Measurements from ENCODE around the gene ANKH. TPM values are rescaled to one million over a fixed set of nuclear protein-coding genes. Genes with fewer than 3 reads are reported as not detected.

ANKH gene
- polyA plus RNA-seq, 1 donor (not counting 4 experiments of a cell fraction or from before 2014, with no cell fraction given), result 13.8 TPM

GRCh38 chr5:14793851-14794250 is 77.7 kb downstream of the ANKH start:
- DNase-seq (ENCODE audit: low read depth, low spot score) (no peak), FAIRE-seq (no peak)
- Histone ChIP-seq H3K79me2 (ENCODE audit: control insufficient read depth, insufficient read depth, low read length) (no peaks in the 10 kb centered on the region), H3K9ac (ENCODE audit: control insufficient read depth, extremely low read depth, insufficient read depth, low read length) (no peak overlapping the region), H3K4me2 (ENCODE audit: control insufficient read depth, extremely low read depth, insufficient read depth, low read depth, low read length) (no peak overlapping the region), H3K27me3 (ENCODE audit: control insufficient read depth, extremely low read depth, insufficient read depth, low read length) (no peaks in the 10 kb centered on the region), H2AFZ (ENCODE audit: control insufficient read depth, low read length) (no peak overlapping the region), H3K9me1 (ENCODE audit: control insufficient read depth, extremely low read depth, insufficient read depth, low read length) (no peaks in the 10 kb centered on the region), H4K20me1 (ENCODE audit: control insufficient read depth, extremely low read depth, insufficient read depth, low read length) (no peaks in the 10 kb centered on the region), H3K9me3 (ENCODE audit: control insufficient read depth, low read depth, low read length) (no peaks in the 10 kb centered on the region), H3K4me3 (ENCODE audit: control insufficient read depth in 2 of 3, extremely low read depth in 1 of 3, insufficient read depth in 2 of 3, low read depth in 1 of 3, low read length in 3 of 3) (no peak overlapping the region), H3K27ac (ENCODE audit: control insufficient read depth, insufficient read depth, low read length) (no peak overlapping the region), H3K4me1 (ENCODE audit: control insufficient read depth, extremely low read depth, insufficient read depth, low read length) (no peaks in the 10 kb centered on the region), H3K36me3 (ENCODE audit: control insufficient read depth in 2 of 2, extremely low read depth in 1 of 2, insufficient read depth in 2 of 2, low read length in 2 of 2) (no peaks in the 10 kb centered on the region)
- dilution Hi-C loops (cut with MboI; ENCODE audit: extremely low pct_ligation_motif_present, low sequenced_read_pairs), result no loop called here
- TF ChIP-seq CTCF (optimal IDR thresholded peaks at IDR 0.05 in 1 of 3, IDR thresholded peaks at IDR 0.05 in 1 of 3, conservative IDR thresholded peaks at IDR 0.05 in 1 of 3; ENCODE audit: extremely low read depth in 1 of 3, insufficient read depth in 2 of 3, low read length in 3 of 3), result no peak
- TF ChIP-seq EZH2 (IDR thresholded peaks at IDR 0.05; ENCODE audit: low read length), result no peak

- no peaks in the 10 kb centered on the region for H3K4me1 ChIP-seq (ENCODE audit: control insufficient read depth, extremely low read depth, insufficient read depth, low read length)
- no peaks in the 10 kb centered on the region for H4K20me1 ChIP-seq (ENCODE audit: control insufficient read depth, extremely low read depth, insufficient read depth, low read length)
- H3K79me2 ChIP-seq (ENCODE audit: control insufficient read depth, insufficient read depth, low read length), result no peaks in the 10 kb centered on the region
- H3K9me1 ChIP-seq (ENCODE audit: control insufficient read depth, extremely low read depth, insufficient read depth, low read length), result no peaks in the 10 kb centered on the region
- no peaks in the 10 kb centered on the region for H3K27me3 ChIP-seq (ENCODE audit: control insufficient read depth, extremely low read depth, insufficient read depth, low read length)
- no peak for FAIRE-seq
- TF ChIP-seq CTCF (optimal IDR thresholded peaks at IDR 0.05 in 1 of 3, IDR thresholded peaks at IDR 0.05 in 1 of 3, conservative IDR thresholded peaks at IDR 0.05 in 1 of 3; ENCODE audit: extremely low read depth in 1 of 3, insufficient read depth in 2 of 3, low read length in 3 of 3), result no peak
- TF ChIP-seq EZH2 (IDR thresholded peaks at IDR 0.05; ENCODE audit: low read length), result no peak
- no peak overlapping the region for H2AFZ ChIP-seq (ENCODE audit: control insufficient read depth, low read length)
- H3K4me3 ChIP-seq (ENCODE audit: control insufficient read depth in 2 of 3, extremely low read depth in 1 of 3, insufficient read depth in 2 of 3, low read depth in 1 of 3, low read length in 3 of 3), result no peak overlapping the region
- DNase-seq (ENCODE audit: low read depth, low spot score), result no peak
- no peaks in the 10 kb centered on the region for H3K9me3 ChIP-seq (ENCODE audit: control insufficient read depth, low read depth, low read length)
- no peak overlapping the region for H3K27ac ChIP-seq (ENCODE audit: control insufficient read depth, insufficient read depth, low read length)
- H3K9ac ChIP-seq (ENCODE audit: control insufficient read depth, extremely low read depth, insufficient read depth, low read length), result no peak overlapping the region
- dilution Hi-C loops (cut with MboI; ENCODE audit: extremely low pct_ligation_motif_present, low sequenced_read_pairs), result no loop called here
- no peaks in the 10 kb centered on the region for H3K36me3 ChIP-seq (ENCODE audit: control insufficient read depth in 2 of 2, extremely low read depth in 1 of 2, insufficient read depth in 2 of 2, low read length in 2 of 2)
- no peak overlapping the region for H3K4me2 ChIP-seq (ENCODE audit: control insufficient read depth, extremely low read depth, insufficient read depth, low read depth, low read length)
Observed at GRCh38 chr5:14790911-14791310, 80.7 kb downstream of the ANKH start.
